Measurements from ENCODE around the gene TMEM161A. TPM values are rescaled to one million over a fixed set of nuclear protein-coding genes. Genes with fewer than 3 reads are reported as not detected.

TMEM161A gene
- total and polyA plus RNA-seq, 2 of the 13 experiments (the other 11 are each of a cell fraction or from before 2014, with no cell fraction given) = 25.9 to 31.4 TPM

- no peak for ATAC-seq
- no peak for FAIRE-seq
- H3K4me3 ChIP-seq (replicated peaks in 1 of 3; ENCODE audit: insufficient read depth in 1 of 3, low read depth in 2 of 3, low read length in 3 of 3) = no peak overlapping the region
- H3K36me3 ChIP-seq (replicated peaks in 1 of 2; ENCODE audit: control insufficient read depth in 1 of 2, insufficient read depth in 2 of 2, low read length in 2 of 2) = no peaks in the 10 kb centered on the region
- H3K4me1 ChIP-seq (ENCODE audit: insufficient read depth, low read length) = peaks cover 14% of the 10 kb centered on the region
- no peak for TF ChIP-seq ZNF563 (CRISPR knock-in tag; IDR thresholded peaks at IDR 0.05)
- no peak for TF ChIP-seq ZNF839 (CRISPR knock-in tag; IDR thresholded peaks at IDR 0.05; ENCODE audit: borderline replicate concordance)
- TF ChIP-seq CTCF (CRISPR knock-in tag; IDR thresholded peaks at IDR 0.05) = no peak
- TF ChIP-seq ZNF225 (CRISPR knock-in tag; IDR thresholded peaks at IDR 0.05) = no peak
- no peak for TF ChIP-seq ZNF883 (CRISPR knock-in tag; IDR thresholded peaks at IDR 0.05; ENCODE audit: not compliant biosample characterization)
- no peak for TF ChIP-seq ZNF773 (CRISPR knock-in tag; IDR thresholded peaks at IDR 0.05; ENCODE audit: borderline replicate concordance)
- TF ChIP-seq CEBPZ (IDR thresholded peaks at IDR 0.05; ENCODE audit: low read length) = no peak
- no peak for TF ChIP-seq ZFP91 (CRISPR knock-in tag; IDR thresholded peaks at IDR 0.05; ENCODE audit: borderline replicate concordance)
- H2AFZ ChIP-seq (ENCODE audit: low read length) = no peak overlapping the region
- ChIA-PET CTCF (ENCODE audit: low intra/inter-chr PET ratio, low total read pairs) (interaction anchor here (0.9 to 1.4 kb wide), 2 partner anchors 35 to 77 kb away, joined by 4 to 5 read pairs; partner anchors contain the start of gene SLC25A42), POLR2A (interaction anchor here (0.9 kb wide), 1 partner anchor 24 kb away, joined by 3 read pairs; no protein-coding TSS in a partner anchor)
- no TSS peak for BruUV-seq (replicated peaks)
- DNase-seq (ENCODE audit: low spot score) = no peak
- no peaks in the 10 kb centered on the region for H3K27me3 ChIP-seq (ENCODE audit: control insufficient read depth in 1 of 2, insufficient read depth in 2 of 2, low read length in 2 of 2)
- no peak overlapping the region for H3K9ac ChIP-seq (ENCODE audit: insufficient read depth, low read depth, low read length)
- no peak overlapping the region for H3K4me2 ChIP-seq (ENCODE audit: low read depth, low read length)
- intact Hi-C loops (cut with micrococcal nuclease; ENCODE audit: unreplicated experiment) = no loop called here
- WGBS (ENCODE audit: low lambda C conversion rate) = 34% methylated on average over 5 of the region's 5 CpGs
- H3K9me3 ChIP-seq (ENCODE audit: low read length) = no peaks in the 10 kb centered on the region
- in situ Hi-C loops (cut with HindIII; ENCODE audit: extremely low pct_ligation_motif_present, low pct_unique_long_range_greater_than_20kb) = loop anchor here (5.0 kb wide), 1 partner anchor 37 kb away; no protein-coding TSS in a partner anchor
- no peak overlapping the region for H3K27ac ChIP-seq (ENCODE audit: extremely low read length, insufficient read depth, low read length)
- H3K79me2 ChIP-seq (ENCODE audit: insufficient read depth, low read length) = peaks cover 5% of the 10 kb centered on the region
- no peaks in the 10 kb centered on the region for H4K20me1 ChIP-seq (ENCODE audit: insufficient read depth, low read length)
Observed at GRCh38 chr19:19140476-19140875, 2.2 kb upstream of the TMEM161A start.
